NK-92 (cell line): ENCODE measurements around the gene TCEA3.

Source experiments
- DNase-seq: peaks from one replicate; lab custom pipeline; 2025; ENCODE audit not compliant: unreplicated experiment; lab: John Stamatoyannopoulos, UW

TCEA3 gene

GRCh38 chr1:23446661-23447310 lies 22.2 kb upstream of the TCEA3 start:
- no peak for DNase-seq

- DNase-seq = no peak
Measured at GRCh38 chr1:23444596-23445390, 20.2 kb upstream of the TCEA3 start.

- DNase-seq = no peak
Measured at GRCh38 chr1:23444104-23444533, 19.6 kb upstream of the TCEA3 start.

- no peak for DNase-seq
Measured at GRCh38 chr1:23442751-23443150, 18.2 kb upstream of the TCEA3 start.

GRCh38 chr1:23441446-23442148 lies 17.0 kb upstream of the TCEA3 start:
- no peak for DNase-seq

- DNase-seq = no peak
Measured at GRCh38 chr1:23438545-23438944, 14.0 kb upstream of the TCEA3 start.

- no peak for DNase-seq
Measured at GRCh38 chr1:23437355-23437664, 12.8 kb upstream of the TCEA3 start.

- DNase-seq = no peak
Measured at GRCh38 chr1:23436520-23437354, 12.2 kb upstream of the TCEA3 start.

- DNase-seq = no peak
Measured at GRCh38 chr1:23434260-23434775, 9.8 kb upstream of the TCEA3 start.

- DNase-seq = no peak
Measured at GRCh38 chr1:23433122-23433521, 8.6 kb upstream of the TCEA3 start.

- no peak for DNase-seq
Measured at GRCh38 chr1:23431431-23431830, 6.9 kb upstream of the TCEA3 start.

- DNase-seq = no peak
Measured at GRCh38 chr1:23430803-23431202, 6.3 kb upstream of the TCEA3 start.

- DNase-seq = no peak
Measured at GRCh38 chr1:23428136-23428905, 3.8 kb upstream of the TCEA3 start.

GRCh38 chr1:23427550-23427949 lies 3.0 kb upstream of the TCEA3 start:
- no peak for DNase-seq

GRCh38 chr1:23426828-23427227 lies 2.3 kb upstream of the TCEA3 start:
- DNase-seq = no peak

GRCh38 chr1:23425193-23425494 lies 596 bp upstream of the TCEA3 start:
- no peak for DNase-seq

- DNase-seq = no peak
Measured at GRCh38 chr1:23423415-23424292, 894 bp downstream of the TCEA3 start.

- no peak for DNase-seq
Measured at GRCh38 chr1:23422941-23423340, 1.6 kb downstream of the TCEA3 start.

GRCh38 chr1:23422241-23422877 lies 2.2 kb downstream of the TCEA3 start:
- DNase-seq = no peak
